SJCRH30 (cell line): ENCODE measurements around the gene PHOSPHO1. TPM values are rescaled to one million over a fixed set of nuclear protein-coding genes. Genes with fewer than 3 reads are reported as not detected.
"Not testable (repeated sequence)": the region's sequence is repeated elsewhere in the genome, so short reads cannot be mapped to it uniquely, and the experiment has no call there.

Experiments
- DNase-seq, 2 experiments: peaks; one replicate each; pipeline ENCODE4 v3.0.0-alpha.2; 2015 to 2020
- H3K27ac ChIP-seq: fragments of 250-450 bp; sonication (Bioruptor Pico); 2 replicates; pipeline ENCODE4 v1.5.1; 2020; ENCODE audit warnings: mild to moderate bottlenecking, moderate library complexity
- H3K27me3 ChIP-seq: fragments of 250-450 bp; sonication (Bioruptor Pico); 2 replicates; pipeline ENCODE4 v1.5.1; 2020; ENCODE audit warnings: mild to moderate bottlenecking, moderate library complexity
- H3K36me3 ChIP-seq: fragments of 250-450 bp; sonication (Bioruptor Pico); 2 replicates; pipeline ENCODE4 v1.5.1; 2020; ENCODE audit warnings: mild to moderate bottlenecking, moderate library complexity
- H3K4me1 ChIP-seq: fragments of 250-450 bp; sonication (Bioruptor Pico); 2 replicates; pipeline ENCODE4 v1.5.1; 2020; ENCODE audit warnings: mild to moderate bottlenecking, moderate library complexity
- H3K4me3 ChIP-seq: fragments of 250-450 bp; sonication (Bioruptor Pico); 2 replicates; pipeline ENCODE4 v1.5.1; 2020; ENCODE audit warnings: mild to moderate bottlenecking, moderate library complexity
- H3K9me3 ChIP-seq: fragments of 250-450 bp; sonication (Bioruptor Pico); replicated peaks from 2 replicates; pipeline ENCODE4 v1.5.1; 2020; ENCODE audit warnings: mild to moderate bottlenecking, moderate library complexity
- total RNA-seq: library from RNA; depleted of rRNA; stranded (reverse); fragments of >200 nt; shearing (Covaris generic); gene quantifications from 2 replicates; pipeline ENCODE4 v1.2.3, GENCODE V29; 2014; rRNA removed

Gene PHOSPHO1
- total RNA-seq, 1 experiment from 2014 or later = not detected

- no peak overlapping the region for H3K4me3 ChIP-seq
- H3K27me3 ChIP-seq = no peaks in the 10 kb centered on the region
- no peaks in the 10 kb centered on the region for H3K4me1 ChIP-seq
- H3K9me3 ChIP-seq = peaks cover 5% of the 10 kb centered on the region; the same call in 1 of the 2 replicates
- H3K36me3 ChIP-seq = no peaks in the 10 kb centered on the region
- DNase-seq = peak; percentile 64 to 83
- no peak overlapping the region for H3K27ac ChIP-seq
Observed at GRCh38 chr17:49180303-49180702, 50.3 kb downstream of the PHOSPHO1 start.

- H3K36me3 ChIP-seq, H3K4me3 ChIP-seq, H3K27ac ChIP-seq, H3K27me3 ChIP-seq, DNase-seq, H3K9me3 ChIP-seq, H3K4me1 ChIP-seq: not testable (repeated sequence)
Observed at GRCh38 chr17:49175978-49176377, 54.6 kb downstream of the PHOSPHO1 start.

Other genes starting within 250 kb of the PHOSPHO1 start
- 114 TPM in 2 replicates for gene IGF2BP1, start 233.4 kb downstream of the PHOSPHO1 start, total RNA-seq
- gene B4GALNT2, start 98.0 kb downstream of the PHOSPHO1 start, total RNA-seq = not detected in 2 replicates
- gene GNGT2, start 20.2 kb downstream of the PHOSPHO1 start, total RNA-seq = 2.8 and 5.3 TPM in 2 replicates
- gene ABI3, start 20.1 kb downstream of the PHOSPHO1 start, total RNA-seq = 3.4 and 4.2 TPM in 2 replicates
- 28.2 and 29.2 TPM in 2 replicates for gene ZNF652, start 131.5 kb upstream of the PHOSPHO1 start, total RNA-seq
- gene PHB1, start 184.1 kb upstream of the PHOSPHO1 start, total RNA-seq = 240 and 249 TPM in 2 replicates